ENCODE results near the gene DIS3L.
A peak's percentile ranks its signal among the peaks of the same experiment; 100 is the strongest.
"Not testable (repeated sequence)": the region's sequence is repeated elsewhere in the genome, so short reads cannot be mapped to it uniquely, and the experiment has no call there.

The DIS3L gene

DNA sequence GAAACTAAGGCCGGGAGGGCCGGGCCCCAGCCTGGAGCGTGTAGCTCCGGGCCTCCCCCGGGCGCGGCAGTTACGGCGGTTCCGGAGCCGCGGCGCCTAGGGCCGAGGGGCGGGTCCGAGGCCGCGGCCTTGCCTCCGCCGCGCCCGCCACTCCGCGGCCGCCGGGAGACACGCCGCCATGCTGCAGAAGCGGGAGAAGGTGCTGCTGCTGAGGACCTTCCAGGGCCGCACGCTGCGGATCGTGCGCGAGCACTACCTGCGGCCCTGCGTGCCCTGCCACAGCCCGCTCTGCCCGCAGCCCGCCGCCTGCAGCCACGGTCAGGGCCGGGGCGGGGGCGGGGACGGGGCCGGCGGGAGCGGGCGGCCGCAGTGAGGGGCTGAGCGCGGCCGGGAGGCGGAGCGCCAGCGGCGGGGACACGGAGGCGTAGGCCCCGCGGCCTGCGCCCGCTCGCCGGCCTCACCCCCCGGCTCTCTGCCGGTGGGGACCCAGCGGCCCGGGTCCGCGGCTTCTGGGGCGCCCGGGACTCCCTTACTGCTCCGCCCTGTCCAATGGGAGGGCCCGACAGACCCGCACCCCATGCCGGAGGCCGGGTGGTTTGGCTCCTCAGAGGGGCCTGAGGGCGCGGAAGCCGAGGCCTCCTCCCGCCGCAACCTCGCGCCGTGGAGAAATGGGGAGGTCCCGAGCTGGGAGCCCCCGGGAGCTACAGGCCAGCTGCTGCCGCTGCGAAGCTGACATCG, at the start of gene DIS3L:
Gene DIS3L (plus strand): TSS at position 150 of the 738 bp plus-strand sequence. CDS start 29 bp downstream, at position 179.
- peak; percentile 75 for DNase-seq

DNA sequence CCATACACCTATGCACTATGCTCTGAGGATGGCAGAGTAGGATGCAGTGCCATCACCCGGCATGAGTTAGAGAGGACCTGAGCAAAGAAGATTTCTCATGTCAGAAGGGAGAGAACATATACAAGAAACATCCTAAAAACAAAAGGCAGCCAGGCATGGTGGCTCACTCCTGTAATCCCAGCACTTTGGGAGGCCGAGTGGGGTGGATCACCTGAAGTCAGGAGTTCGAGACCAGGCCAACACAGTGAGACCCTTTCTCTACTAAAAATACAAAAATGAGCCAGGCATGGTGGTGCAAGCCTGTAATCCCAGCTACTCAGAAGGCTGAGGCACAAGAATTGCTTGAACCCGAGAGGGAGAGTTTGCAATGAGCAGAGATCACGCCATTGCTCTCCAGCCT, 47.5 kb upstream of the DIS3L start:
- DNase-seq, result not testable (repeated sequence)

DNA sequence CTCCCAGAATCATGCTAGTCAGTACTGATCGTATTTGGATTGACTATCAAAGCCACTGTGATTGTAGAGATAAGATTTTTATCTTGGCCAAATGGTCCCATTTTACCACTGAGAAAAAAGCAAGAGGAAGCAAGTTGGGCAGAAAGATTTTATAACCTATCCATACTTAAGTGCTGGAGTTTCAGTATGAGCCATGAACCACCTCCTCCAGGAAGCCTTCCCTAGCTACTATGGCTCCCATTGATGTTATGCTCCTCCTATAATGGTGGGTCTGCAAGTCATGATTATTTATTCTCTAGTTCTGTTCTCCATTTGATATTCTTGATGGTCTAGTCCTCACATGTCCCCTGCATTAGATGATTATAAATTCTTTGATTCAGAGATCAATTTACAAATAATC, 46.4 kb upstream of the DIS3L start:
- DNase-seq, result no peak

DNA sequence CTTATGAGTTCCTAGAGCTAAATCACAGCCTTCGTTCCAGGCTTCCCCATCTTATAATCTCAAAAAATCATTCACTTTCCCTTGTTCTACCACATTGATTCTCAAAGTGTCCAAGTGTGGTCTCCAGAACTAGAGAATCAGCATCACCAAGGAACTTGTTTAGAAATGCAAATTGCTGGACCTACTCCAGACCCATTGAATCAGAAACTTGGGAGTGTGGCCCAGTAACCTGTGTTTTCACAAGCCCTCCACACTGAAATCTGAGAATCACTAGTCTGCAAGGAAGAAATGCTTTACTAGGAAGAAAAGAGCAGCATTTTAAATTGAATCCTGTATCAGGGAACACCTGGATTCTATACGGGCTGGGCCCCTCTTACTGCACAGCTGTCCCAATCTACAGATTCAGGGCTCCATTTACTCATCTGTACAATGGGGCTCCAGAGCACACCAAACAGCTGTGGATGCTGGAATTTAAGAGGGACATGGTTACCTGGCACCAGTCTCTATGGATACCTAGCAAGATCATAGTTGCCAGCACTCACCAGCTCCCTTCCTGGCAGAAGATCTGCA, 43.7 kb upstream of the DIS3L start:
- no peak for DNase-seq

DNA sequence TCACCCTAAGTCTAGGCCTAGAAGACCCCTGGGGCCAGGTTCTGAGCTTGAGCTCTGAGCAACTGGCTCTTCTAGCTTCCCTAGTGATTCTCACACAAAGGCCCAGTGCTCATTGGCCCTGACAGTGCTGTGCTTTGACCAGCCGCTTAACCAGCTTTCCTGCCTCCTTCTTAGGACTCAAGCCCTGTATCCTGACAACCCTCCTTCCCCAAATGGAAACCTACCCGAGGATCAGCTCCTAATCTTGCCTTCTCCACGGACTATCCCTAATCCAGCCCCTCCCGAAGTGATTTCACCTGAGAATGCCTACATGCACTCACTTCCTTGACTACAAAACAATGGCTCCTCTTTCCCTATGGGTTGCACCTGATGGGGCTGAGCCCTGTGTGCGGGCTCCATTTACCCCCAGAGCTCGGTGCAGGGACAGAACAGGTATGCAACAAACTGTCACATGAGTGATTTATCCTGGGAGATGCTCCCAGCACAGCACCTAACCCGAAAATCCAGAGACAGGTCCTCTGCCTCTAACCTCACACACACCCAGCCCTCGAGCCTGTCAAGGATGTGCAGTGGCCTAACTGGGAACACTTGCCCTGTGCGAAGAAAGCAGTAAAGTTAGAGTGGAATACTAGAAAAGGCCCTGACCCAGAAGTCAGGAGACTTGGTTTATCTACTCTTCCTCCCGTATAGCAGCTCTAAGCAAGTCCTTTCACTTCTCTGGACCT, 42.1 kb upstream of the DIS3L start:
- no peak for DNase-seq

DNA sequence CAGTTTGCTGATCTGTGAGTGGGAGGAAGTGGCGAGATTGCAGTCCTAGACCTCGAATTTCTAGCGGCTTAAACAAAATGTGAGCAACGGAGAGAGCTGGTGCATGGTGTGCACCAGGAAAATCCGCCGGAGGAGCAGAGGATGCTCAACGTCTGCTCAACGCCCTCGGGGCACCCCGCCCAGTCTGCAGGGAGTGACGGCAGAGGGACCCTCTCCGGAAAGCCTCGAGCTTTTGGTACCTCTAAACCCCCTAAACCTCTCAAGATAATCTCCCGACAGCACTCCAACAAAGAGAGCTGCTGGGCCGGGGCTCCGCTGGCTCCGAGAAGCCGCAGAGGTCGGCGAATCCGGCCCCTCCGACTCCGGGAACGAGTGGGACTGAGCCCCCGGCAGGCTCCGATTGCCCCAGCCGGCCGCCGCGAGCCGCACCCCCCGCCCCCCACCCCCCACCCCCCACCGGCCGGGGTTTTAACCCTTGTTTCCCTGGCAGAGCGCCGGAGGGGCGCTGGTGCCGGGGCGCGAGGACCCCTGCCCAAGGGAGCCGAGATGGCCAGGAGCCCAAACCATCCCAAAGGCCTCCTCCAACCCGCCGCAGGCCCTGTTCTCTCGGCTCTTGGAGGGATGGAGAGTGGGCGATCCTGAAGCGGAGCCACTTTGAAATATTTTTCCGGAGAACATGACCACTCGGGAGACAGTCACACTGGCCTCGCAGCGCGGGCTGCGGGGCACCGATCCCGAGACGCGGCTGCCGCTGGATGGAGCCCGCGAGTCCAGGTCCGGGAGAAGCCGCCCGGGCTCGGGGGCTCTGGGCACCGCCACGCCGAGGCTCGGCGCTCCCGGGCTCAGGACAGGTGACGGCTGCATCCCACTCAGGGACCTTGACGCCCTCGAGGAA, 41.3 kb upstream of the DIS3L start:
- DNase-seq, result peak; percentile 62

DNA sequence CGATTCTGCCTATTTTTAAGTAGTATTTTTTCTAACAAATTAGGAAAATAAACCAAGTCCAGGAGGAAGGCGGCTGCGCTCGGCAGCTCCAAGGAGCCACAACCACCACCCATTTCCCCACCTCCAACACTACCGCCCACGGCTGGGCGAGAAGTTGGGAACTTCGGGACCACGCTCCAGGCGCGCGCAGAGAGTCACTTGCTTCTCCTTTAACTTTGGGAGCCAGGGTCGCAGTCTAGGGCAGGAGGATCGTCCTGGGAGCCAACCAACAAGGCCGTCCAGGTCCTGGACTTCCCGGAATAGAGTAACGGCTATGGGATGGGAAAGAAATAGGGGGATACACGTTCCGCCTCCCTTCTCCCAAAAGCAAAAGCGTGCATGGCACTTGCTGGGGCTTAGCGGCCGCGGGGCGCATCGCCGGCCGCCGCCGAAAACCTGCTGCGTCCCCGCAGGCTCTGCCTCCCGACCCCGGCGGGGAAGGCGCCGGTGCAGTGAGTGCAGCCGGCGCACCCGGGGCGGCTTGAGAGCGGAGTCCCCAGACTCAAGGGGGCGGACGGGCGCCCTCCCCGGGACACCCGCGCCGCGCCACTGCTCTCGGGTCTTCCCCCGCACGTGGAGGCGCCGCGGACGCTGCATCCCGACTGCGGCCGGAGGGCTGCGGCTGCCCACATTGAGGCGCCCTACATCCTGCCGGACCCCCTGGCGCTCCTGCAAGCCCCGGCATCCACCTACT, 40.5 kb upstream of the DIS3L start:
- DNase-seq, result peak; percentile 17

DNA sequence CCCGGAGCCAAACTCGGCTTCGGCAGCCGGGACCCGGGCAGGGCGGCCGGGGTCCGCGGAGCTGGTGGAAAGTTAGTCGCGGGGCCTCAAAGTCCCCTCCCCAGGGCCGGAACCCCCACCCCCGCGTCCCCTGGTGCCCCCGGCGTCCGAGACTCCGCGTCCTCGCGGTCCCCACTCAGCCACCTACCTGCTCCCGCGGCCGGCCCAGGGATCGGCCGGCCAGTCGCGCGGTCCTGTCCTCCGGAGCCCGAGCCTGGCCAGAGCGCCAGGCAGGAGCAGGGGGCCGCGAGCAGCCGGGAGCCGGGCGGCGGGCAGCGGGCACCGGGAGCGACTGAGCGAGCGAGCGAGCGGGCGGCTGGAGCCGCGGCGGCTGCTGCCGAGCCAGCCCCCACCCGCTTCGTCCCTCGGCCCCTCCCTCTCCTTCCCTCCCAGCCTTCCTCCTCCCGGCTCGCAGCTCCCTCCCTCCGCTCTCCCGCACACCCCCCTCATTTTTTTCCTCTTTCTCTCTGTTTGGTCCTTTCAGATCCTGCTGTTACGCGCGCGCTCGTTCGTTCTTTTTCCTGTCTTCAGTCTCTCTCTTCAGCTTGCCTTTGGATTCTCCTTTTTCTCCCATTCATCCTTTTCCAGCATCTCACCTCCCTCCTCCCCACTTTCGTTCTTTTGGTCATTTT, 39.8 kb upstream of the DIS3L start, which contains the start of gene MEGF11:
Gene MEGF11 (minus strand): TSS at position 333 of the 671 bp plus-strand sequence. CDS start 125,347 bp downstream, outside the sequence.
- peak; percentile 22 for DNase-seq

DNA sequence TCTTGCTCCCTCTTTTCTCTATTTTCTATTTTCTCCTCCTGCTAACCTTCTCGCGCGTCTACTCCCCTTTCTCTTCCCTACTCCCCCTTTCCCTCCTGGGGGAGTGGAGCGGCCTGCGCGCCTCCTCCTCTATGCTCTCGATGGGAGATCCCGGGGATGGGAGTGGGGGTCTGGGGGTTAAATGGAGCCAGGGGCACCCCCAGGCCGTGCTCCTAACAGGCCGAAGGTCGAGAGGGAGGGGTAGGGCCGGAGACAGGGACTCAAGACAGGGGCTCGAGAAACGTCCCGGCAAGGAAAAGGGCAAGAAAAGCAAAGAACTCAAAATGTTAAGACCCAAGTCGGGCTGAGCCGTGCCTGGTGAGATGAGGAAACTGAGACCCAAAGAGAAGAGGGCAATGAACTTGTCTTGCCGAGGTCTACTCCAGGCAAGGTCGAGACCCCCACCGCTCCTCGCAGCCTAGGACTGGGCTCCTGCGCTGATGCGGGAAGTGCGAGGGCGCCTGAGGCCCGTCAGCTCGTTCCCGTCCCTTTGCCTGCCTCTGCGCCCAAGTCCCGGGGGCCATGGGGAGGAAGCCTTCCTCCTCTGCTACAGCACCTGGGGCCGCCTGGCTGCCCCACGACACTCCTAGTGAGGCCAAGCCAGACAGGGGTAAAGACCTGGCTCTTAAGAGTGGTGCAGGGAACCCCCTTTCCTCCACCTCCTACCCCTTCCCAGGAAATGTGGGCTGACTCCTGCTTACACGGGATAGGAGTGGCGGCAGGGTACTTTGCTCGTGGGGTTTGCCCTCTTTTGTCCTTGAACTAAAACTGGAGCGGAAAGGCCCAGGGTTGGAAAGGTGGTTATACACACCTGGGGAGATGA, 39.0 kb upstream of the DIS3L start:
- DNase-seq, result no peak

DNA sequence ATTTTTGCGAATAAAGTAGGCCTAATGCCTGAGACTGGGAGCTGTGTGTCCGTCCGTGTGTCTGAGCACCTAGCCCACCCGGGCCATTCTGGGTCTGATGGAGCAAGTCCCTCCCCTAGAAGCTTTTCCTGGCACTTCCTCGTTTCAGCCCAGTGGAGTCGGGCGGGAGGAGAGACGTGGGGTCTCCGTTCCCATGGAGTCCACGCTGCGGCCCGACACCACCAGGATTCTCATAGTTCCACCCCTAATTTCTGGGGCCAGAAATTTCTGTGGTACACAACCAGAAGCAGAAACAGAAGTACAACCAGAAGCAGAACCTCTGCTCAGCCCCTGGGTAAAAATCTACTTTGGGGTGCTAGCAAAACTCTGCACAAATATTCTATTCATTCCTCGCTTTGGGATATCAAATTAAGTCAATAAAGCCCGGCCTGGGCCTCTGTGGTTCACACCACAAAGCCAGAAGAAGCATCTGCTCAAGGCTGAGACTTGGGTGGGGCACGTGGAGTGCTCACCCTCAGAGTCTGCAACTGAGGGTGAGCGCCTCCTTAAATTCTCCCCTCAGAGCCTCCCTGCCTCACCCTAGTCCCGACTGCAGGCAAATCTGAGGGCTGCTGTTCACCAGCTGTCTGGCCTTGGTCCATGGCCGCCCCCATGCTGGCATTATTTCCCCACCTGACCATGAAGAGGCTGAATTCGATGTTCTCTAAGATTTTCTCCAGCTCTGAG, 38.3 kb upstream of the DIS3L start:
- DNase-seq, result no peak

DNA sequence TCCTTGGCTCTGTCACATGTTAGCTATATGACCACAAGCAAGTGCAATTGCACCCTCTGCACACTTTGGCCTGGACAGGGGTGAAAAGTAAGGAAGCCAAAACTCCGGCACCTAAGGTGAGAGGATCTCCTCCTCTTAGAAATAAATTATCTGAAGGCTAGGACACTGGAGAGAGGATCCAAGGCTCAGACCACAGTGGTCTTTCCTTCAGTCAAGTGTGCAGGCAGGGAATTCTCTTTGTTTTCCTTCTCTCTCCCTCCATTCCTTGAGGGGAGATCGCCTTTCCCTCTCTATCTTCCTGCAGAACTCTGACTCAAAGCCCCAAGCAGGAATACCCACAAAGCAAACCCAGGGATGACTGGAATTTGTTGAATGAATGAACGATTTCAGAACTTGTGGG, 36.7 kb upstream of the DIS3L start:
- DNase-seq, result no peak

DNA sequence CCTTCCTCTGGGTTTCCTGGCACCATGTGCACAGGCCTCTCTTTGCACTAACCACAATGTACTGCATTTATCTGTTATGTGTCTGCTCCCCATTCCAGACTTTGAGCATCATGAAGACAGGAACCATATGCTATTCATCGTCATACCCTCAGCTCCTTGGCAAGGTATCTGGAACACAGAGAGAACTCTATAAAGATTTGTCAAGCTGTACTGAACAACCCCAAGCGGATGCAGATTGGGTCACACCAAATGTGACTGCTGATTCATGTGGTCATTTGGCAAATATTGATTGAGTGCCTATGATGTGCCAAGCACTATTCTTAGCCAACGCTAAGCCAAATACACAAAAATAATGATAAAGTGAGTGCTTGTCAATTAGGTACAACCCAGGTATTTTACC, 32.3 kb upstream of the DIS3L start:
- DNase-seq, result no peak

DNA sequence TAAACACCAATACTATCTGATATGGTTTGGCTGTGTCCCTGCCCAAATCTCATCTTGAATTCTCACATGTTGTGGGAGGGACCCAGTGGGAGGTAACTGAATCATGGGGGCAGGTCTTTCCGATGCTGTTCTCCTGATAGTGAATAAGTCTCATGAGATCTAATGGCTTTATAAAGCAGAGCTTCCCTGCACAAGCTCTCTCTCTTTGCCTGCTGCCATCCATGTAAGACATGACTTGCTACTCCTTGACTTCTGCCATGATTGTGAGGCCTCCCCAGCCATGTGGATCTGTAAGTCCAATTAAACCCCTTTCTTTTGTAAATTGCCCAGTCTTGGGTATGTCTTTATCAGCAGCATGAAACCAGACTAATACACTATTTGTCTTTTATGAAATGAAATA, 30.5 kb upstream of the DIS3L start:
- DNase-seq, result not testable (repeated sequence)

DNA sequence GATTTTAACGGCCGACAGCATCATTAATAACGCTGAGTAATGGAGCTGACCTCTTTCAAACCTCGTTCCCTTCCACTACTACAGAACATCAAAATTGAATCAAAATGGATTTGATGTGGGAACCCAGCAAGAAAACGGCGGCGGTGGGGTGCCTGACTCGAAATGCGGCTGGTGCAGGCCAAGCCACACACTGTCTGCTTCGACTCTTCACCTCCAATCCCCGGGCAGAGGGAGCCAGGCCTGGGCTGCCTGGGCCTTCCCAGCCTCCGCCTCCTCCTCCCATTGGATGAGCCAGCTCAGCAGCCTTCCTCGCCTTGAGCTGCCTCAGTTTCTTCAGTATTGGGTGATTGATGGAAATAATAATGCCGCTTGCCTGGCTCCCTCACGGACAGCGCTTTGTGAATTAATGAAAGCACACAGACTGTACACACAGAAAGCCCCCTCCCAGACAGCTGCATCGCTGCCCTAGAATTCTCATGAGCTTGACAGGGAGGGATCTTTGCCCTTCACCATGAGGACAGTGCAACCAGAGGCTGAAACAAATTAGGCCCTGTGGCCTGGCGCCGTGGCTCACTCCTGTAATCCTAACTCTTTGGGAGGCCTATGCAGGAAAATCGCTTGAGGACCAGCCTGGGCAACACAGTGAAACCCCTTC, 28.4 kb upstream of the DIS3L start:
- no peak for DNase-seq

DNA sequence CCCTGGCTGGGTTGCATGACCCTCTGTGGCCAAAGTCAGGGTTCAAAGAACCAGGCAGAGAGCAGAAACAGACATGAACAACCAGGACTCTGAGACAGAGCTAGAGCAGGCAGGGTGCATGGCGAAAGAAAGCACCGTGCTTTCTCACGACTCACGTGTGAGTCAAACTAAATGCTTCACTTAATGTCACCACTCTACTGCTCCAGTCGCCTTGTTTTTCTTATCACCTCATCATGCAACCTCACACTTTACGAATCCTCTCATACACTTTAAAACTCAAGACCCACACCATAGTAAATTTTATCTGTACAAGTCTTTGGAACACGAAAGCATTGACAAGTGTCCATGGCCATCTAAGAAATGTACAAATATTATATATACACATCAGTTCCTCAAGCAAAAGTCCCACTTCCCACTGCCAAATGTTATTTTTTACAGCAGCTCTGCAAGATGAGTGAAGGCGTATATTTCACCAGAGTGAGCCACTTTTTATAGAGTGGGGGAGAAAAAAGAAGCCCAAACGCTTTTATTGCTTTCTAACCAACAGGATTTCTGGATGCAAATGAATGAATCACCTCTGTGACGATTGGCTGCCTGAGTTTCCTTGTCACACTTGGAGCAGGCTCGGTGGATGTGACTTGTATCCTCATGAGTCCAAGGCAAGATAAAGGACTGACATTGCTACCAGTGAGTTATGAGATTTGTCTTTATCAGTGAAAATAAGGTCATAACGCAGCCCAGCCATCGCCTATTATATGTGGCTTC, 23.9 kb upstream of the DIS3L start:
- DNase-seq, result peak; percentile 48

DNA sequence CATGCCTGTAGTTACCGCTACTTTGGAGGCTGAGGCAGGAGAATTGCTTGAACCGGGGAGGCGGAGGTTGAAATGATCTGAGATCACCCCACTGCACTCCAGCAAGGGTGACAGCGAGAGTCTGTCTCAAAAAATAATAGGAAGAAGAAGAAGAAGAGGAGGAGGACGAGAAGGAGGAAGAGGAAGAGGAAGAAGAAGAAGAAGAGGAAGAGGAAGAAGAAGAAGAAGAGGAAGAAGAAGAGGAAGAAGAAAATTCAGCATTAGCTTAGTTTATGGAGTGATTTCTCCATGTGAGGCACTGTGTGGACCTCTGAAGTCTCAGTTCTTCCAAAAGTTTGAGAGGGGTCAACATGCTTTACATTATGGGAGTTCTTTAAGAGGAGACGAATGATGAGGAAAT, 22.4 kb upstream of the DIS3L start:
- no peak for DNase-seq

DNA sequence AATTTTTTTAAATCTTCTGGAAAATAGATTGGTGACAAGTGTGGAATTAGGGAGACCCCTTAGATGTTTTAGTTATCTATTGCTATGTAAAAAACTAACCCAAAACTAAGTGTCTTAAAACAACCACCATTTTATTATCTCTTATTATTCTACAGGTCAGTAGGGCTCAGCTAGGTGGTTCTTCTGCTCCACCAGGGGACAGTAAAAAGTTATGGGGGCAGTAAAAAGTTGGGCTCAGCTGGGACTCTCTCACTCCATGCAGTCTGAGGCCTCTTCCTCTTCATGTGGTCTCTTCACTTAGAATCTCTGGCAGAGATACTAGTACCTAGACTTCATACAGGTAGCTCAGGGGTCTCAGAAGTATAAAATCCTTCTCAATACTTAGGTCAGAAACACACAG, 18.0 kb upstream of the DIS3L start:
- no peak for DNase-seq

DNA sequence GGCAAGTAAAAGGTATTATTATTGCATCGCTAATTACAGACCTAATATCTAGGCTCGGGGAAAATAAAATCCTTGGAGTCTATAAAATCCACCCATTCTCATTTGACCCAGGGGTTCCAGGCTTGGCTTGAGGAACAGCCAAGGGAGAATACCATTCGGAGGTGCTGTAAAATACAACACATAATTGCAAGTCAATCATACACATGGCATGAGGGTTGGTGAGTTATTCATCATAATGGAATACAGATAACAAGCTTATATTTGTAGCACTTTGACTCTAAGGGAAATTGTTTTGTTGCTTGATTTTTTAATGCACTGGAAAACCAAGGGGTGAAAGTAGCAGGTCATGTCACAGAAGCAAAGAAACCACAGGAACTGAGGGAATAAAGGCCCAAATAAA, 16.8 kb upstream of the DIS3L start:
- no peak for DNase-seq

DNA sequence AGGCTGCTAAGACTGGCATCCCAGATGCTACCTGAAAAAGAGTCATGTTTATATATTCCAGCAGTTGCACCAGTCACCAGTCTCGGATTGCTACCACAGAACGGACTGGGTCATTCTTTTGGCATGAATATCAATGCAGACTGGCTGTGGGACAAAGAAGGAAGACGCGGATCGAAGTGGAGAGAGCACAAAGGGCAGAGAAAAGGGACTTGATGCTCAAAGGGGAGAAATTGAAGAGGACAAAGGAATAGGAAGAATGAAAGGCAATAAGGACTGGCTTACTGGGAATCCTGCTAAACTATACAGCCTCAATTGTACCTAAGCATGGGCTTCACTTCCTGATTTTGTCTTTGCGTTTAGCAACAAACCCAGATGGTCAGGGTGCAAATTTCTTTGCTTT, 15.3 kb upstream of the DIS3L start:
- no peak for DNase-seq

Measured in suppressor macrophage treated with lipopolysaccharide for 4 hours (primary cell).